Loucy (cell line): ENCODE measurements around the gene SLC38A9.

Experiments
- CTCF ChIP-seq: fragments of 200-600 bp; sonication (generic); conservative IDR thresholded peaks from 2 replicates; pipeline ENCODE4 v1.5.1; 2014; ENCODE audit warnings: mild to moderate bottlenecking, antibody characterized with exemption, low read length
- EZH2phosphoT487 ChIP-seq: fragments of 200-600 bp; IDR thresholded peaks from 2 replicates; pipeline ENCODE4 v1.6.1; 2018; ENCODE audit warnings: antibody characterized with exemption, mild to moderate bottlenecking, moderate library complexity, borderline replicate concordance

DNA sequence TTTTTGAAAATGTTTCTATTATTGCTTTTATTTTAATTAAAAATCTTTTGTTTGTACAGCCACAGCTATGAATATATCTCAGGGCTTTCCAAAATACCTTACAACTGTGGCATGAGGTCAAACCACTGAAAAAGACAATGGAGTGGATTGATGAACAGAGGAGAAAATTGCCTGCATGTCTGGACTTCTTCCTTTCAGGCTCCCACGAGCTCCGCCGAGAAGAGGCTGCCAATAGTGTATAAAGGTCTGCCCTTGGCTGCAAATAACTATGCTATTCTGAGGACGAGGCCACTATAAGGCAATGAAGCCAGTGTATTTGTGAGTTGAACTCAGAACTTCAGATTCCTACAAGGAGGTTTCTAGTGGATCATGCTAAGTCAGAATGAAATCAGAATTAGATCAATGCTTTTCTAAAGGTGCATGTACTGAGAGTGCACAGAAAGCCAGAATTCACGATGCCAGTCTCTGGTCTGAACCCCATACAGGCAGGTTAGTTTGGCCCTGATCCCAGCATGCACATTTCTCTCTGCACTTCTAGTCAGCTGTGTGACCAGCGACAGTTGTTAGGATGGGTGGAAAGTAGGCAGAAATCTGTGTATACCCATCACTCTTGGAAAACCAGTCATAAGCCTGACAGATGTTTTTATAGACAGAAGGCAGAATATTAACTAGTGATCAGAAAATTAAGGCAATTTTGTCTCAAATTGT lies 134.6 kb downstream of the SLC38A9 start:
- TF ChIP-seq CTCF = no peak
- no peak for TF ChIP-seq EZH2phosphoT487
